Neural cell (in vitro differentiated cells): ENCODE results near the gene ANKRD6. TPM values are rescaled to one million over a fixed set of nuclear protein-coding genes. Genes with fewer than 3 reads are reported as not detected.

Experiments used
- H2AFZ ChIP-seq: fragments of 200-600, 300-800 bp; sonication (generic), shearing (Covaris generic); 2 replicates; pipeline ENCODE4 v1.6.0; 2014; ENCODE audit warnings: low read depth, mild to moderate bottlenecking, antibody characterized with exemption, low read length, moderate library complexity
- H3F3A ChIP-seq: fragments of 200-600 bp; shearing (Covaris generic); 2 replicates; pipeline ENCODE4 v1.6.1; 2016; ENCODE audit warnings: mild to moderate bottlenecking, moderate library complexity, mixed read lengths, antibody characterized with exemption, low read length; ENCODE audit not compliant: insufficient read depth, poor library complexity, severe bottlenecking
- H3K27ac ChIP-seq: fragments of 200-600, 300-800 bp; sonication (generic), shearing (Covaris generic); 2 replicates; pipeline ENCODE4 v1.5.1; 2014; ENCODE audit warnings: mild to moderate bottlenecking, low read length, moderate library complexity
- H3K27me3 ChIP-seq: fragments of 300-800, 200-600 bp; sonication (generic), shearing (Covaris generic); 2 replicates; pipeline ENCODE4 v1.6.0; 2014; ENCODE audit warnings: mild to moderate bottlenecking, low read depth, low read length, moderate library complexity; ENCODE audit not compliant: insufficient read depth
- H3K36me3 ChIP-seq: fragments of 300-800, 200-600 bp; sonication (generic), shearing (Covaris generic); 2 replicates; pipeline ENCODE4 v1.5.1; 2014; ENCODE audit warnings: mild to moderate bottlenecking, antibody characterized with exemption, low read length, moderate library complexity; ENCODE audit not compliant: insufficient read depth
- H3K4me2 ChIP-seq: fragments of 300-800, 200-600 bp; sonication (generic), shearing (Covaris generic); 2 replicates; pipeline ENCODE4 v1.6.0; 2014; ENCODE audit warnings: mild to moderate bottlenecking, low read length
- H3K4me3 ChIP-seq: fragments of 300-800, 200-600 bp; sonication (generic), shearing (Covaris generic); 2 replicates; pipeline ENCODE4 v1.5.1; 2014; ENCODE audit warnings: mild to moderate bottlenecking, low read length, moderate library complexity
- H3K79me2 ChIP-seq: fragments of 200-600 bp; shearing (Covaris generic); replicated peaks from 2 replicates; pipeline ENCODE4 v1.6.0; 2014; ENCODE audit warnings: mild to moderate bottlenecking, low read length, moderate library complexity; ENCODE audit not compliant: insufficient read depth
- H3K9ac ChIP-seq: fragments of 300-800, 200-600 bp; sonication (generic), shearing (Covaris generic); 2 replicates; pipeline ENCODE4 v1.6.1; 2016; ENCODE audit warnings: mild to moderate bottlenecking, low read length, mixed read lengths
- H3K9me2 ChIP-seq: fragments of 200-600 bp; shearing (Covaris generic); 2 replicates; pipeline ENCODE4 v1.6.1; 2016; ENCODE audit warnings: mild to moderate bottlenecking, low read length, mixed read lengths; ENCODE audit not compliant: insufficient read depth
- H3K9me3 ChIP-seq: fragments of 200-600, 300-800 bp; sonication (generic), shearing (Covaris generic); 2 replicates; pipeline ENCODE4 v1.6.1; 2016; ENCODE audit warnings: mild to moderate bottlenecking, mixed run types, low read length, moderate library complexity, mixed read lengths
- H4K20me1 ChIP-seq: fragments of 200-600 bp; shearing (Covaris generic); 2 replicates; pipeline ENCODE4 v1.6.1; 2016; ENCODE audit warnings: mild to moderate bottlenecking, mixed run types; ENCODE audit not compliant: insufficient read depth
- CTCF ChIP-seq: fragments of 450-650 bp; IDR thresholded peaks from 2 replicates; pipeline ENCODE4 v1.5.1; 2014; ENCODE audit warnings: antibody characterized with exemption, mild to moderate bottlenecking, moderate library complexity; ENCODE audit not compliant: poor library complexity, severe bottlenecking
- EP300 ChIP-seq: fragments of 450-650 bp; conservative IDR thresholded peaks from 2 replicates; pipeline ENCODE4 v1.6.1; 2014; ENCODE audit warnings: antibody characterized with exemption, mild to moderate bottlenecking, moderate library complexity; ENCODE audit not compliant: poor library complexity, severe bottlenecking
- EZH2 ChIP-seq: fragments of 200-600, 300-800 bp; shearing (Covaris generic), sonication (generic); IDR thresholded peaks from 2 replicates; pipeline ENCODE4 v1.6.1; 2014; ENCODE audit warnings: antibody characterized with exemption, low read length, borderline replicate concordance, mild to moderate bottlenecking; ENCODE audit not compliant: insufficient read depth, poor library complexity, severe bottlenecking
- MXI1 ChIP-seq: fragments of 450-650 bp; conservative IDR thresholded peaks from 2 replicates; pipeline ENCODE4 v1.6.1; 2014; ENCODE audit warnings: antibody characterized with exemption, mild to moderate bottlenecking; ENCODE audit not compliant: poor library complexity, severe bottlenecking
- POLR2AphosphoS5 ChIP-seq: IDR thresholded peaks from 2 replicates; pipeline ENCODE4 v1.6.1; 2012
- RAD21 ChIP-seq: fragments of 450-650 bp; conservative IDR thresholded peaks from 2 replicates; pipeline ENCODE4 v1.6.1; 2014; ENCODE audit warnings: antibody characterized with exemption, mild to moderate bottlenecking, moderate library complexity
- REST ChIP-seq: IDR thresholded peaks from 2 replicates; pipeline ENCODE4 v1.6.1; 2012; ENCODE audit warnings: borderline replicate concordance
- SMC3 ChIP-seq: fragments of 450-650 bp; conservative IDR thresholded peaks from 2 replicates; pipeline ENCODE4 v1.6.1; 2014; ENCODE audit warnings: antibody characterized with exemption, mild to moderate bottlenecking, moderate library complexity; ENCODE audit not compliant: poor library complexity
- TAF1 ChIP-seq: IDR thresholded peaks from 2 replicates; pipeline ENCODE4 v1.6.1; 2012; ENCODE audit warnings: low read depth
- polyA plus RNA-seq: library from polyadenylated mRNA; depleted of rRNA; stranded (reverse); fragments of >200 nt; gene quantifications from 2 replicates; pipeline ENCODE4 v1.2.3, GENCODE V29; 2014

The ANKRD6 gene
- polyA plus RNA-seq, 1 donor from 2014 or later: 43.5 TPM

GRCh38 chr6:89434954-89435353 is 2.0 kb downstream of the ANKRD6 start:
- TF ChIP-seq MXI1: no peak
- no peak for TF ChIP-seq CTCF
- no peak for TF ChIP-seq EP300
- TF ChIP-seq RAD21: no peak
- no peak for TF ChIP-seq POLR2AphosphoS5
- TF ChIP-seq REST: no peak
- TF ChIP-seq SMC3: no peak
- TF ChIP-seq TAF1: no peak
- TF ChIP-seq EZH2: no peak
- no peak overlapping the region for H3K4me3 ChIP-seq
- no peaks in the 10 kb centered on the region for H3K27me3 ChIP-seq
- no peaks in the 10 kb centered on the region for H4K20me1 ChIP-seq
- H2AFZ ChIP-seq: no peak overlapping the region
- H3K4me2 ChIP-seq: no peak overlapping the region
- H3K79me2 ChIP-seq: no peaks in the 10 kb centered on the region
- no peaks in the 10 kb centered on the region for H3F3A ChIP-seq
- no peak overlapping the region for H3K27ac ChIP-seq
- no peak overlapping the region for H3K9ac ChIP-seq
- H3K9me3 ChIP-seq: no peaks in the 10 kb centered on the region
- no peaks in the 10 kb centered on the region for H3K36me3 ChIP-seq
- no peaks in the 10 kb centered on the region for H3K9me2 ChIP-seq

- no peaks in the 10 kb centered on the region for H3K79me2 ChIP-seq
- H3K9ac ChIP-seq: no peak overlapping the region
- no peaks in the 10 kb centered on the region for H3K36me3 ChIP-seq
- no peak overlapping the region for H3K4me2 ChIP-seq
- no peaks in the 10 kb centered on the region for H3K9me2 ChIP-seq
- no peaks in the 10 kb centered on the region for H3K9me3 ChIP-seq
- H3K4me3 ChIP-seq: no peak overlapping the region
- H2AFZ ChIP-seq: no peak overlapping the region
- TF ChIP-seq CTCF: no peak
- no peak for TF ChIP-seq EP300
- no peak for TF ChIP-seq POLR2AphosphoS5
- TF ChIP-seq TAF1: no peak
- no peak for TF ChIP-seq REST
- TF ChIP-seq MXI1: no peak
- TF ChIP-seq SMC3: no peak
- TF ChIP-seq EZH2: no peak
- no peak for TF ChIP-seq RAD21
- H3F3A ChIP-seq: no peaks in the 10 kb centered on the region
- no peaks in the 10 kb centered on the region for H3K27me3 ChIP-seq
- no peak overlapping the region for H3K27ac ChIP-seq
- no peaks in the 10 kb centered on the region for H4K20me1 ChIP-seq
Observed at GRCh38 chr6:89436226-89436625, 3.3 kb downstream of the ANKRD6 start.
